H9 (cell line): ENCODE measurements around the gene PPFIBP1. TPM values are rescaled to one million over a fixed set of nuclear protein-coding genes. Genes with fewer than 3 reads are reported as not detected.

ENCODE experiments used
- DNase-seq: peaks from one replicate; pipeline ENCODE4 v3.0.0-alpha.2; 2017
- H2AFZ ChIP-seq: one replicate; pipeline ENCODE4 v1.6.1; 2013; ENCODE audit warnings: mild to moderate bottlenecking, low read length, control low read depth, moderate library complexity
- H2AK5ac ChIP-seq: 2 replicates; pipeline ENCODE4 v1.6.1; 2013; ENCODE audit warnings: low read length, control low read depth, mixed read lengths; ENCODE audit not compliant: insufficient read length
- H2BK120ac ChIP-seq: one replicate; pipeline ENCODE4 v1.6.1; 2013; ENCODE audit warnings: low read depth, mild to moderate bottlenecking, low read length, control low read depth, inconsistent platforms; ENCODE audit not compliant: poor library complexity, severe bottlenecking
- H2BK12ac ChIP-seq: 2 replicates; pipeline ENCODE4 v1.6.1; 2013; ENCODE audit warnings: low read length, control low read depth, mixed read lengths, low read depth; ENCODE audit not compliant: insufficient read length
- H2BK15ac ChIP-seq: 2 replicates; pipeline ENCODE4 v1.6.1; 2013; ENCODE audit warnings: low read depth, low read length, control low read depth
- H2BK20ac ChIP-seq: one replicate; pipeline ENCODE4 v1.6.1; 2013; ENCODE audit warnings: low read depth, mild to moderate bottlenecking, low read length, control low read depth, inconsistent platforms; ENCODE audit not compliant: poor library complexity, severe bottlenecking
- H2BK5ac ChIP-seq: 2 replicates; pipeline ENCODE4 v1.6.1; 2013; ENCODE audit warnings: low read length, control low read depth, mixed read lengths; ENCODE audit not compliant: insufficient read length
- H3K14ac ChIP-seq: 2 replicates; pipeline ENCODE4 v1.6.1; 2013; ENCODE audit warnings: low read length, control low read depth; ENCODE audit not compliant: insufficient read depth
- H3K18ac ChIP-seq: 2 replicates; pipeline ENCODE4 v1.6.1; 2013; ENCODE audit warnings: low read depth, mild to moderate bottlenecking, mixed read lengths, low read length, control low read depth; ENCODE audit not compliant: insufficient read length
- H3K23ac ChIP-seq: 2 replicates; pipeline ENCODE4 v1.6.1; 2013; ENCODE audit warnings: low read length, control low read depth, mixed read lengths, low read depth; ENCODE audit not compliant: insufficient read length
- H3K23me2 ChIP-seq: 2 replicates; pipeline ENCODE4 v1.6.1; 2013; ENCODE audit warnings: low read depth, mild to moderate bottlenecking, mixed read lengths, low read length, control low read depth; ENCODE audit not compliant: insufficient read length, poor library complexity, severe bottlenecking
- H3K27ac ChIP-seq: 2 replicates; pipeline ENCODE4 v1.5.1; 2013; ENCODE audit warnings: low read length, control low read depth, mixed read lengths, low read depth; ENCODE audit not compliant: insufficient read length
- H3K27me3 ChIP-seq: 2 replicates; pipeline ENCODE4 v1.6.1; 2013; ENCODE audit warnings: low read length, control low read depth, inconsistent platforms; ENCODE audit not compliant: insufficient read depth
- H3K4ac ChIP-seq: 2 replicates; pipeline ENCODE4 v1.6.1; 2013; ENCODE audit warnings: low read depth, mild to moderate bottlenecking, control low read depth, inconsistent platforms, low read length, moderate library complexity
- H3K4me1 ChIP-seq: 2 replicates; pipeline ENCODE4 v1.6.1; 2013; ENCODE audit warnings: low read length, control low read depth, inconsistent platforms; ENCODE audit not compliant: insufficient read depth
- H3K4me2 ChIP-seq: 2 replicates; pipeline ENCODE4 v1.6.1; 2013; ENCODE audit warnings: low read length, control low read depth, mixed read lengths; ENCODE audit not compliant: insufficient read length, insufficient read depth
- H3K56ac ChIP-seq: 2 replicates; pipeline ENCODE4 v1.6.1; 2013; ENCODE audit warnings: low read depth, mild to moderate bottlenecking, mixed read lengths, low read length, control low read depth; ENCODE audit not compliant: insufficient read length
- H3K79me1 ChIP-seq: 2 replicates; pipeline ENCODE4 v1.6.1; 2013; ENCODE audit warnings: low read depth, mild to moderate bottlenecking, moderate library complexity, low read length, control low read depth, inconsistent platforms; ENCODE audit not compliant: insufficient read depth, poor library complexity, severe bottlenecking
- H3K79me2 ChIP-seq: 2 replicates; pipeline ENCODE4 v1.6.1; 2013; ENCODE audit warnings: low read length, control low read depth, inconsistent platforms; ENCODE audit not compliant: insufficient read depth
- H3K9ac ChIP-seq: 2 replicates; pipeline ENCODE4 v1.6.1; 2013; ENCODE audit warnings: low read length, control low read depth, mixed read lengths; ENCODE audit not compliant: insufficient read length; ENCODE audit errors: extremely low read depth
- H3K9me3 ChIP-seq: one replicate; pipeline ENCODE4 v1.6.1; 2013; ENCODE audit warnings: low read depth, low read length, inconsistent platforms; ENCODE audit not compliant: control insufficient read depth
- H3T11ph ChIP-seq: one replicate; pipeline ENCODE4 v1.6.1; 2013; ENCODE audit warnings: mild to moderate bottlenecking, low read length, control low read depth, inconsistent platforms
- H4K20me1 ChIP-seq: one replicate; pipeline ENCODE4 v1.6.1; 2013; ENCODE audit not compliant: control insufficient read depth, insufficient read length, insufficient read depth
- H4K5ac ChIP-seq: 2 replicates; pipeline ENCODE4 v1.6.1; 2013; ENCODE audit warnings: low read depth, mild to moderate bottlenecking, mixed read lengths, low read length, control low read depth; ENCODE audit not compliant: insufficient read length
- H4K8ac ChIP-seq: replicated peaks from 2 replicates; pipeline ENCODE4 v1.6.1; 2013; ENCODE audit warnings: low read length, control low read depth, mixed read lengths, low read depth; ENCODE audit not compliant: insufficient read length
- H4K91ac ChIP-seq: 2 replicates; pipeline ENCODE4 v1.6.1; 2013; ENCODE audit warnings: low read depth, mild to moderate bottlenecking, moderate library complexity, mixed read lengths, low read length, control low read depth; ENCODE audit not compliant: insufficient read length
- H3K27ac Mint-ChIP-seq, 3 experiments: 2 replicates in 2 of 3; 3 replicates in 1 of 3; pipeline ENCODE4 v1.8.0; 2020 to 2021; ENCODE audit warnings: mixed read lengths in 3 of 3, mild to moderate bottlenecking in 1 of 3, moderate library complexity in 1 of 3
- H3K27me3 Mint-ChIP-seq: 2 replicates; pipeline ENCODE4 v1.8.0; 2021; ENCODE audit warnings: low read depth, mild to moderate bottlenecking, moderate library complexity, mixed read lengths
- H3K36me3 Mint-ChIP-seq, 3 experiments: 2 replicates in 2 of 3; 3 replicates in 1 of 3; pipeline ENCODE4 v1.8.0; 2020 to 2021; ENCODE audit warnings: low read depth in 3 of 3, mixed read lengths in 3 of 3; ENCODE audit not compliant: insufficient read depth in 1 of 3
- H3K4me1 Mint-ChIP-seq, 2 experiments: 2 replicates each; pipeline ENCODE4 v1.8.0; 2020; ENCODE audit warnings: mixed read lengths in 2 of 2
- H3K4me3 Mint-ChIP-seq, 2 experiments: 2 replicates in 1 of 2; 3 replicates in 1 of 2; pipeline ENCODE4 v1.8.0; 2020 to 2021; ENCODE audit warnings: mild to moderate bottlenecking in 2 of 2, mixed read lengths in 2 of 2, moderate library complexity in 1 of 2
- H3K9me3 Mint-ChIP-seq, 2 experiments: 2 replicates in 1 of 2; 3 replicates in 1 of 2; pipeline ENCODE4 v1.8.0; 2020; ENCODE audit warnings: mild to moderate bottlenecking in 2 of 2, mixed read lengths in 2 of 2, moderate library complexity in 1 of 2
- CTCF ChIP-seq: fragments of 200-600 bp; sonication (generic); conservative IDR thresholded peaks from 3 replicates; pipeline ENCODE4 v1.8.0; 2021; ENCODE audit warnings: antibody characterized with exemption, mild to moderate bottlenecking
- WGBS: extraction: QIAGEN DNeasy Blood & Tissue Kit; methylation state at CpG from one replicate; pipeline ENCODE4 v1.1.7; 2013; ENCODE audit warnings: missing lambda C conversion rate, low lambda C conversion rate, mixed read lengths; ENCODE audit not compliant: insufficient read length; ENCODE audit errors: extremely low coverage; 5-methylcytosine and 5-hydroxymethylcytosine counted together
- total RNA-seq: library from RNA; stranded (reverse); gene quantifications from 2 replicates; pipeline ENCODE4 v1.2.1, GENCODE V29; 2021

Gene PPFIBP1
- total RNA-seq, 1 experiment from 2014 or later, result 29.2 TPM

GRCh38 chr12:27577688-27578087, 53.7 kb downstream of the PPFIBP1 start:
- Histone ChIP-seq H3K18ac (no peak overlapping the region), H3K4ac (no peak overlapping the region), H3K27ac (no peak overlapping the region), H4K20me1 (no peaks in the 10 kb centered on the region), H2BK5ac (no peak overlapping the region), H2AK5ac (no peak overlapping the region), H2BK20ac (no peak overlapping the region), H3K23ac (no peak overlapping the region), H2AFZ (no peak overlapping the region), H4K8ac (no peak overlapping the region), H2BK12ac (no peak overlapping the region), H3K79me1 (no peaks in the 10 kb centered on the region), H3K27me3 (no peaks in the 10 kb centered on the region), H4K91ac (no peak overlapping the region), H2BK120ac (no peak overlapping the region), H3K79me2 (no peaks in the 10 kb centered on the region), H3K4me2 (no peak overlapping the region), H3K14ac (no peak overlapping the region), H3K23me2 (no peaks in the 10 kb centered on the region), H3T11ph (no peak overlapping the region), H3K4me1 (no peaks in the 10 kb centered on the region), H2BK15ac (no peak overlapping the region), H3K56ac (no peak overlapping the region), H4K5ac (no peak overlapping the region), H3K9ac (no peak overlapping the region), H3K9me3 (no peaks in the 10 kb centered on the region)
- peaks cover 6 to 13% of the 10 kb centered on the region in 2 experiments for H3K4me1 Mint-ChIP-seq
- no peak overlapping the region for H3K4me3 Mint-ChIP-seq
- no peaks in the 10 kb centered on the region for H3K27me3 Mint-ChIP-seq
- no peak for TF ChIP-seq CTCF
- H3K36me3 Mint-ChIP-seq, result peaks cover 0 to 1% (median 0%) of the 10 kb centered on the region in 3 experiments; a peak in 1 of 7 replicates
- H3K27ac Mint-ChIP-seq, result no peak overlapping the region
- WGBS, result no CpG with 5 or more reads among the region's 4 CpGs
- DNase-seq, result no peak
- no peaks in the 10 kb centered on the region; a peak in 1 of 5 replicates for H3K9me3 Mint-ChIP-seq
